Fibroblast of the conjunctiva (primary cell): Measurements from ENCODE around the gene AMDHD1.

Source experiments
- DNase-seq: peaks from one replicate; pipeline ENCODE4 v3.0.0-alpha.2; 2010; ENCODE audit warnings: low read depth

The AMDHD1 gene

GRCh38 chr12:95943330-95943842 lies at the start of gene AMDHD1:
Gene AMDHD1, plus strand, starts transcription at chr12:95943331. Its CDS starts 68 bp downstream, at chr12:95943399.
- DNase-seq = no peak

- DNase-seq = no peak
Observed at GRCh38 chr12:95896846-95897245, 46.3 kb upstream of the AMDHD1 start.

GRCh38 chr12:95898081-95898480 lies 45.0 kb upstream of the AMDHD1 start:
- DNase-seq = no peak

- peak; percentile 9 for DNase-seq
Observed at GRCh38 chr12:95908573-95908972, 34.6 kb upstream of the AMDHD1 start.

GRCh38 chr12:95909871-95910270 lies 33.3 kb upstream of the AMDHD1 start:
- no peak for DNase-seq

- DNase-seq = peak; percentile 36
Observed at GRCh38 chr12:95918194-95918993, 24.7 kb upstream of the AMDHD1 start.

- no peak for DNase-seq
Observed at GRCh38 chr12:95919110-95919509, 24.0 kb upstream of the AMDHD1 start.

GRCh38 chr12:95922231-95922630 lies 20.9 kb upstream of the AMDHD1 start:
- no peak for DNase-seq

GRCh38 chr12:95940514-95940913 lies 2.6 kb upstream of the AMDHD1 start:
- DNase-seq = no peak

GRCh38 chr12:95942101-95942523 lies 1.0 kb upstream of the AMDHD1 start:
- no peak for DNase-seq

GRCh38 chr12:95942524-95943329 lies 404 bp upstream of the AMDHD1 start, which contains the start of gene CCDC38:
Gene CCDC38, minus strand, starts transcription at chr12:95942614. Its CDS starts 6,105 bp downstream, at chr12:95936509.
- DNase-seq = peak; percentile 53

- no peak for DNase-seq
Observed at GRCh38 chr12:95944108-95944704, 1.1 kb downstream of the AMDHD1 start.

- DNase-seq = no peak
Observed at GRCh38 chr12:95949477-95950206, 6.5 kb downstream of the AMDHD1 start.

GRCh38 chr12:95951515-95951914 lies 8.4 kb downstream of the AMDHD1 start:
- no peak for DNase-seq

- no peak for DNase-seq
Observed at GRCh38 chr12:95953000-95953399, 9.9 kb downstream of the AMDHD1 start.

GRCh38 chr12:95955549-95956159 lies 12.5 kb downstream of the AMDHD1 start:
- DNase-seq = no peak

- DNase-seq = no peak
Observed at GRCh38 chr12:95956557-95957145, 13.5 kb downstream of the AMDHD1 start.

- no peak for DNase-seq
Observed at GRCh38 chr12:95959107-95959506, 16.0 kb downstream of the AMDHD1 start.

GRCh38 chr12:95960241-95960640 lies 17.1 kb downstream of the AMDHD1 start:
- DNase-seq = no peak

GRCh38 chr12:95962222-95962621 lies 19.1 kb downstream of the AMDHD1 start:
- no peak for DNase-seq

- no peak for DNase-seq
Observed at GRCh38 chr12:95963096-95963495, 20.0 kb downstream of the AMDHD1 start.
